HepG2 (cell line): ENCODE data around the gene PLK3. TPM values are rescaled to one million over a fixed set of nuclear protein-coding genes. Genes with fewer than 3 reads are reported as not detected.
A peak's percentile ranks its signal among the peaks of the same experiment; 100 is the strongest.

Source experiments
- FOSL2 ChIP-seq: sonication (generic); formaldehyde crosslinking; IDR thresholded peaks from 2 replicates; pipeline ENCODE4 v1.4.0; 2020; ENCODE audit warnings: missing genetic modification reagents
- FOXC1 ChIP-seq: sonication (generic); formaldehyde crosslinking; IDR thresholded peaks from 2 replicates; pipeline ENCODE4 v1.8.0; 2022; ENCODE audit warnings: mild to moderate bottlenecking, missing genetic modification reagents, borderline replicate concordance
- JARID2 ChIP-seq: sonication (generic); formaldehyde crosslinking; IDR thresholded peaks from 2 replicates; pipeline ENCODE4 v1.8.1; 2023; ENCODE audit warnings: missing genetic modification reagents, inconsistent platforms; ENCODE audit not compliant: insufficient replicate concordance
- KDM2A ChIP-seq: sonication (generic); formaldehyde crosslinking; IDR thresholded peaks from 2 replicates; pipeline ENCODE4 v1.4.0; 2020; ENCODE audit warnings: low read depth, missing genetic modification reagents, borderline replicate concordance
- NFYB ChIP-seq: sonication (generic); formaldehyde crosslinking; IDR thresholded peaks from 2 replicates; pipeline ENCODE4 v1.4.0; 2020; ENCODE audit warnings: missing genetic modification reagents
- RFXANK ChIP-seq: IDR thresholded peaks from 2 replicates; pipeline ENCODE4 v1.6.1; 2016
- TBP ChIP-seq: sonication (generic); formaldehyde crosslinking; IDR thresholded peaks from 2 replicates; pipeline ENCODE4 v1.5.0; 2020; ENCODE audit warnings: missing genetic modification reagents
- TGIF2 ChIP-seq: IDR thresholded peaks from 2 replicates; pipeline ENCODE4 v1.6.1; 2016; ENCODE audit warnings: control low read depth, missing compliant biosample characterization
- YEATS2 ChIP-seq: sonication (generic); formaldehyde crosslinking; IDR thresholded peaks from 2 replicates; pipeline ENCODE4 v1.4.0; 2020; ENCODE audit warnings: missing genetic modification reagents, borderline replicate concordance
- ZFX ChIP-seq: sonication (generic); formaldehyde crosslinking; IDR thresholded peaks from 2 replicates; pipeline ENCODE4 v1.4.0; 2020; ENCODE audit warnings: mild to moderate bottlenecking, low read depth, missing genetic modification reagents, moderate library complexity
- ZNF124 ChIP-seq: sonication (generic); formaldehyde crosslinking; IDR thresholded peaks from 2 replicates; pipeline ENCODE4 v1.4.0; 2020; ENCODE audit warnings: missing genetic modification reagents
- ZNF253 ChIP-seq: sonication (generic); formaldehyde crosslinking; IDR thresholded peaks from 2 replicates; pipeline ENCODE4 v1.8.0; 2022; ENCODE audit warnings: mild to moderate bottlenecking, missing genetic modification reagents, borderline replicate concordance
- ZNF335 ChIP-seq: sonication (generic); formaldehyde crosslinking; IDR thresholded peaks from 2 replicates; pipeline ENCODE4 v1.4.0; 2020; ENCODE audit warnings: missing genetic modification reagents
- ZNF816 ChIP-seq: sonication (generic); formaldehyde crosslinking; IDR thresholded peaks from 2 replicates; pipeline ENCODE4 v1.8.0; 2022; ENCODE audit warnings: missing genetic modification reagents, mild to moderate bottlenecking, borderline replicate concordance
- polyA plus RNA-seq, 8 experiments: library from polyadenylated mRNA; depleted of rRNA in 3 of 8; stranded (reverse) in 7 of 8; unstranded in 1 of 8; fragments of >200 nt; fragmentation: Illumina TruSeq in 4 of 8; extraction: Trizol in 4 of 8; gene quantifications; 2 replicates each; pipeline versions ENCODE4 v1.2.1 to v1.2.3, GENCODE V29; 2011 to 2016; ENCODE audit warnings: low read depth in 4 of 8, missing spikeins in 1 of 8, mixed read lengths in 1 of 8; ENCODE audit not compliant: insufficient read depth in 1 of 8
- total RNA-seq, 5 experiments: library from RNA; depleted of rRNA; stranded (reverse); fragments of >200 nt; fragmentation: Illumina TruSeq; extraction: Trizol; gene quantifications; 2 replicates each; pipeline ENCODE4 v1.2.3, GENCODE V29; 2016; ENCODE audit warnings: low read depth in 1 of 5
- TF ChIP-seq, protein P1 (sequence below): IDR thresholded peaks from 2 replicates; pipeline ENCODE4 v1.6.1; 2016; ENCODE audit warnings: low read depth
- TF ChIP-seq, protein P2 (sequence below): IDR thresholded peaks from 2 replicates; pipeline ENCODE4 v1.6.1; 2018; ENCODE audit warnings: missing genetic modification reagents, mild to moderate bottlenecking, missing compliant biosample characterization
- TF ChIP-seq, protein P3 (sequence below), 2 experiments: sonication (generic) in 1 of 2; formaldehyde crosslinking in 1 of 2; IDR thresholded peaks; 2 replicates each; pipeline versions ENCODE4 v1.5.1 to v1.6.1; 2011 to 2020; ENCODE audit warnings: borderline replicate concordance in 1 of 2, low read depth in 1 of 2, low read length in 1 of 2, mild to moderate bottlenecking in 1 of 2, missing genetic modification reagents in 1 of 2, moderate library complexity in 1 of 2
- TF ChIP-seq, protein P4 (sequence below): sonication (generic); formaldehyde crosslinking; IDR thresholded peaks from 2 replicates; pipeline ENCODE4 v1.4.0; 2020; ENCODE audit warnings: missing genetic modification reagents, borderline replicate concordance
- TF ChIP-seq, protein P5 (sequence below): sonication (generic); formaldehyde crosslinking; IDR thresholded peaks from 2 replicates; pipeline ENCODE4 v1.8.1; 2022; ENCODE audit warnings: mild to moderate bottlenecking, missing genetic modification reagents
- TF ChIP-seq, protein P6 (sequence below): sonication (generic); formaldehyde crosslinking; IDR thresholded peaks from 2 replicates; pipeline ENCODE4 v1.4.0; 2020; ENCODE audit warnings: missing genetic modification reagents

The PLK3 gene
- total and polyA plus RNA-seq, 2 of the 13 experiments (the other 11 are each of a cell fraction or from before 2014, with no cell fraction given), result 9.8 to 16.9 TPM

DNA sequence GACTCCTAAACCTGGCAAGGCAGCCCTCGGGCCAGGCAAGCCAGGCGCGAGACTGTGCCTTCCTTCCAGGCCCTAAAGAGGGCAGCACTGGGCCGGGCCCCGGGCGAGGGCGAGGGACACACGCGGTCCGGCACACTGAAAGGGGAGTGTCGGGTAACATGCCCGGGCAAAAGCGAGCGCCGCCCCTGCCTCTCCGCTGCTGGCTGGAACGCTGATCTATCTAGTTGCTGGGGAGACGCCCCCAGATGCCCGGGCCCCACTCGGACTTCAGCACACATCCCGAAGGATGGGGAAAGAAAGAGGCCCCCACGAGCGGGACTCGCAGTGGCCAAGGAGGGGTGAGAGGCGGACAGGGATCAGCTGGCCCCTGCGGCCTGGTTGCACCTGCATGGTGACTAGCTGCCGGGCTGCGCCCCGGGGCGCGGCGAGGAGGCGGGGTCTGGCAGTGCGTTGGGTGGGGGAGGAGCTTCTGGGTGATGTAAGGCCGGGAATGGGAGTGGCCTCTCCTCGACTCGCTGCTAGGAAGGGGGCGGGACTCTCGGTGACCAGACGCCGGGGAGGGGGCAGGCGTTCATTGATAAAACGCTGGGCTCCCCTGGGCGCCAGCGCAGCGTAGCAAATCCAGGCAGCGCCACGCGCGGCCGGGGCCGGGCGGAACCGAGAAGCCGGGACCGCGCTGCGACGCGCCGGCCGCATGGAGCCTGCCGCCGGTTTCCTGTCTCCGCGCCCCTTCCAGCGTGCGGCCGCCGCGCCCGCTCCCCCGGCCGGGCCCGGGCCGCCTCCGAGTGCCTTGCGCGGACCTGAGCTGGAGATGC lies at the start of gene PLK3 (continued):
- TF ChIP-seq NFYB (peak; percentile 28; the same call in 1 of the 2 replicates), RFXANK (CRISPR knock-in tag) (peak; percentile 64; the same call in 1 of the 2 replicates), YEATS2 (CRISPR knock-in tag) (peak; percentile 84), FOXC1 (CRISPR knock-in tag) (peak; percentile 96), KDM2A (CRISPR knock-in tag) (peak; percentile 89), ZNF335 (peak; percentile 84), JARID2 (CRISPR knock-in tag) (no peak), ZFX (CRISPR knock-in tag) (peak; percentile 92), FOSL2 (CRISPR knock-in tag) (peak; percentile 64), ZNF816 (CRISPR knock-in tag) (peak; percentile 98), TGIF2 (peak; percentile 70; the same call in 1 of the 2 replicates), TBP (no peak), ZNF124 (no peak), ZNF253 (CRISPR knock-in tag) (no peak)
- TF ChIP-seq, protein P1, sequence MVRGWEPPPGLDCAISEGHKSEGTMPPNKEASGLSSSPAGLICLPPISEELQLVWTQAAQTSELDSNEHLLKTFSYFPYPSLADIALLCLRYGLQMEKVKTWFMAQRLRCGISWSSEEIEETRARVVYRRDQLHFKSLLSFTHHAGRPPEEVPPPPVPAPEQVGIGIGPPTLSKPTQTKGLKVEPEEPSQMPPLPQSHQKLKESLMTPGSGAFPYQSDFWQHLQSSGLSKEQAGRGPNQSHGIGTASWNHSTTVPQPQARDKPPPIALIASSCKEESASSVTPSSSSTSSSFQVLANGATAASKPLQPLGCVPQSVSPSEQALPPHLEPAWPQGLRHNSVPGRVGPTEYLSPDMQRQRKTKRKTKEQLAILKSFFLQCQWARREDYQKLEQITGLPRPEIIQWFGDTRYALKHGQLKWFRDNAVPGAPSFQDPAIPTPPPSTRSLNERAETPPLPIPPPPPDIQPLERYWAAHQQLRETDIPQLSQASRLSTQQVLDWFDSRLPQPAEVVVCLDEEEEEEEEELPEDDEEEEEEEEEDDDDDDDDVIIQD (CRISPR knock-in tag), result no peak; the same call in 1 of the 2 replicates
- TF ChIP-seq, protein P2, sequence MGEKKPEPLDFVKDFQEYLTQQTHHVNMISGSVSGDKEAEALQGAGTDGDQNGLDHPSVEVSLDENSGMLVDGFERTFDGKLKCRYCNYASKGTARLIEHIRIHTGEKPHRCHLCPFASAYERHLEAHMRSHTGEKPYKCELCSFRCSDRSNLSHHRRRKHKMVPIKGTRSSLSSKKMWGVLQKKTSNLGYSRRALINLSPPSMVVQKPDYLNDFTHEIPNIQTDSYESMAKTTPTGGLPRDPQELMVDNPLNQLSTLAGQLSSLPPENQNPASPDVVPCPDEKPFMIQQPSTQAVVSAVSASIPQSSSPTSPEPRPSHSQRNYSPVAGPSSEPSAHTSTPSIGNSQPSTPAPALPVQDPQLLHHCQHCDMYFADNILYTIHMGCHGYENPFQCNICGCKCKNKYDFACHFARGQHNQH (CRISPR knock-in tag), result peak; percentile 88
- TF ChIP-seq, protein P3, sequence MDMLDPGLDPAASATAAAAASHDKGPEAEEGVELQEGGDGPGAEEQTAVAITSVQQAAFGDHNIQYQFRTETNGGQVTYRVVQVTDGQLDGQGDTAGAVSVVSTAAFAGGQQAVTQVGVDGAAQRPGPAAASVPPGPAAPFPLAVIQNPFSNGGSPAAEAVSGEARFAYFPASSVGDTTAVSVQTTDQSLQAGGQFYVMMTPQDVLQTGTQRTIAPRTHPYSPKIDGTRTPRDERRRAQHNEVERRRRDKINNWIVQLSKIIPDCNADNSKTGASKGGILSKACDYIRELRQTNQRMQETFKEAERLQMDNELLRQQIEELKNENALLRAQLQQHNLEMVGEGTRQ (IDR thresholded peaks at IDR 0.05; ENCODE audit: low read depth, low read length), result no peak
- TF ChIP-seq, protein P3 (CRISPR knock-in tag; IDR thresholded peaks at IDR 0.05; ENCODE audit: borderline replicate concordance), result peak; percentile 30; the same call in 1 of the 2 replicates
- TF ChIP-seq, protein P4, sequence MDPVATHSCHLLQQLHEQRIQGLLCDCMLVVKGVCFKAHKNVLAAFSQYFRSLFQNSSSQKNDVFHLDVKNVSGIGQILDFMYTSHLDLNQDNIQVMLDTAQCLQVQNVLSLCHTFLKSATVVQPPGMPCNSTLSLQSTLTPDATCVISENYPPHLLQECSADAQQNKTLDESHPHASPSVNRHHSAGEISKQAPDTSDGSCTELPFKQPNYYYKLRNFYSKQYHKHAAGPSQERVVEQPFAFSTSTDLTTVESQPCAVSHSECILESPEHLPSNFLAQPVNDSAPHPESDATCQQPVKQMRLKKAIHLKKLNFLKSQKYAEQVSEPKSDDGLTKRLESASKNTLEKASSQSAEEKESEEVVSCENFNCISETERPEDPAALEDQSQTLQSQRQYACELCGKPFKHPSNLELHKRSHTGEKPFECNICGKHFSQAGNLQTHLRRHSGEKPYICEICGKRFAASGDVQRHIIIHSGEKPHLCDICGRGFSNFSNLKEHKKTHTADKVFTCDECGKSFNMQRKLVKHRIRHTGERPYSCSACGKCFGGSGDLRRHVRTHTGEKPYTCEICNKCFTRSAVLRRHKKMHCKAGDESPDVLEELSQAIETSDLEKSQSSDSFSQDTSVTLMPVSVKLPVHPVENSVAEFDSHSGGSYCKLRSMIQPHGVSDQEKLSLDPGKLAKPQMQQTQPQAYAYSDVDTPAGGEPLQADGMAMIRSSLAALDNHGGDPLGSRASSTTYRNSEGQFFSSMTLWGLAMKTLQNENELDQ, result no peak
- TF ChIP-seq, protein P5, sequence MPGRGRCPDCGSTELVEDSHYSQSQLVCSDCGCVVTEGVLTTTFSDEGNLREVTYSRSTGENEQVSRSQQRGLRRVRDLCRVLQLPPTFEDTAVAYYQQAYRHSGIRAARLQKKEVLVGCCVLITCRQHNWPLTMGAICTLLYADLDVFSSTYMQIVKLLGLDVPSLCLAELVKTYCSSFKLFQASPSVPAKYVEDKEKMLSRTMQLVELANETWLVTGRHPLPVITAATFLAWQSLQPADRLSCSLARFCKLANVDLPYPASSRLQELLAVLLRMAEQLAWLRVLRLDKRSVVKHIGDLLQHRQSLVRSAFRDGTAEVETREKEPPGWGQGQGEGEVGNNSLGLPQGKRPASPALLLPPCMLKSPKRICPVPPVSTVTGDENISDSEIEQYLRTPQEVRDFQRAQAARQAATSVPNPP (CRISPR knock-in tag), result 0 out of 2 replicates have a peak, but pooled peaks have one; percentile 14
- TF ChIP-seq, protein P6, sequence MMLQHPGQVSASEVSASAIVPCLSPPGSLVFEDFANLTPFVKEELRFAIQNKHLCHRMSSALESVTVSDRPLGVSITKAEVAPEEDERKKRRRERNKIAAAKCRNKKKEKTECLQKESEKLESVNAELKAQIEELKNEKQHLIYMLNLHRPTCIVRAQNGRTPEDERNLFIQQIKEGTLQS, result peak; percentile 43; the same call in 1 of the 2 replicates
